Fibroblast of lung (primary cell): ENCODE measurements around the gene MAJIN. TPM values are rescaled to one million over a fixed set of nuclear protein-coding genes. Genes with fewer than 3 reads are reported as not detected.

Experiments used
- DNase-seq, 2 donors: peaks; one replicate each; pipeline versions ENCODE4 v3.0.0 to v3.0.0-alpha.2; 2010; ENCODE audit warnings: low read depth in 2 of 2
- H2AFZ ChIP-seq: 2 replicates; pipeline ENCODE4 v1.5.1; 2012; ENCODE audit warnings: low read length, control low read depth, inconsistent platforms
- H3K27ac ChIP-seq: 2 replicates; pipeline ENCODE4 v1.5.1; 2011; ENCODE audit warnings: low read length, control low read depth; ENCODE audit not compliant: insufficient read depth
- H3K27me3 ChIP-seq: 2 replicates; pipeline ENCODE4 v1.5.1; 2011; ENCODE audit warnings: mild to moderate bottlenecking, low read length; ENCODE audit not compliant: control insufficient read depth, insufficient read depth
- H3K36me3 ChIP-seq: 2 replicates; pipeline ENCODE4 v1.5.1; 2011; ENCODE audit warnings: low read length; ENCODE audit not compliant: control insufficient read depth, insufficient read depth
- H3K4me1 ChIP-seq: 2 replicates; pipeline ENCODE4 v1.5.1; 2011; ENCODE audit warnings: low read length; ENCODE audit not compliant: control insufficient read depth, insufficient read depth; ENCODE audit errors: extremely low read depth
- H3K4me2 ChIP-seq: 2 replicates; pipeline ENCODE4 v1.5.1; 2011; ENCODE audit warnings: low read length, control low read depth; ENCODE audit not compliant: insufficient read depth; ENCODE audit errors: extremely low read depth
- H3K4me3 ChIP-seq, 4 experiments: fragments of 200-600 bp in 1 of 4; sonication (generic) in 1 of 4; replicated peaks in 1 of 4; 2 replicates each; pipeline ENCODE4 v1.5.1; 2011 to 2016; ENCODE audit warnings: low read length in 4 of 4, low read depth in 3 of 4, mild to moderate bottlenecking in 3 of 4, control low read depth in 2 of 4, inconsistent platforms in 1 of 4, mixed read lengths in 1 of 4; ENCODE audit not compliant: insufficient read depth in 1 of 4; ENCODE audit errors: control extremely low read depth in 1 of 4
- H3K79me2 ChIP-seq: 2 replicates; pipeline ENCODE4 v1.5.1; 2012; ENCODE audit warnings: mild to moderate bottlenecking, low read length, inconsistent platforms; ENCODE audit not compliant: control insufficient read depth, insufficient read depth
- H3K9ac ChIP-seq: 2 replicates; pipeline ENCODE4 v1.5.1; 2011; ENCODE audit warnings: mild to moderate bottlenecking, low read length, control low read depth; ENCODE audit not compliant: insufficient read depth
- H3K9me3 ChIP-seq: 2 replicates; pipeline ENCODE4 v1.5.1; 2012; ENCODE audit warnings: low read depth, low read length; ENCODE audit not compliant: control insufficient read depth, insufficient read depth
- H4K20me1 ChIP-seq: 2 replicates; pipeline ENCODE4 v1.5.1; 2011; ENCODE audit warnings: low read length; ENCODE audit not compliant: control insufficient read depth, insufficient read depth; ENCODE audit errors: extremely low read depth
- CTCF ChIP-seq, 2 donors: IDR thresholded peaks in 1 of 2; conservative IDR thresholded peaks in 1 of 2; 1 replicate in 1 of 2; 2 replicates in 1 of 2; pipeline ENCODE4 v1.5.1; 2011 to 2012; ENCODE audit warnings: low read length in 2 of 2, control low read depth in 1 of 2, inconsistent platforms in 1 of 2, low read depth in 1 of 2, mild to moderate bottlenecking in 1 of 2
- EZH2 ChIP-seq: IDR thresholded peaks from 2 replicates; pipeline ENCODE4 v1.5.1; 2012; ENCODE audit warnings: low read length, control low read depth, mild to moderate bottlenecking; ENCODE audit errors: missing control alignments
- polyA minus RNA-seq: library from RNA; depleted of rRNA, polyadenylated mRNA; stranded (reverse); fragments of >200 nt; gene quantifications from 2 replicates; pipeline ENCODE4 v1.2.3, GENCODE V29; 2011; ENCODE audit warnings: low replicate concordance
- polyA plus RNA-seq, 2 donors: library from polyadenylated mRNA; depleted of rRNA in 1 of 2; stranded (reverse) in 1 of 2; unstranded in 1 of 2; fragments of >200 nt; gene quantifications; 2 replicates each; pipeline ENCODE4 v1.2.1, GENCODE V29; 2011 to 2012; ENCODE audit warnings: missing spikeins in 1 of 2
- total RNA-seq: library from RNA; depleted of rRNA; stranded (reverse); fragments of >200 nt; gene quantifications from 2 replicates; pipeline ENCODE4 v1.2.1, GENCODE V29; 2014

Gene MAJIN
- total RNA-seq (not detected in 2 replicates), polyA plus RNA-seq (not detected in 2 replicates), polyA minus RNA-seq (not detected in 2 replicates)
- not detected in 2 replicates for polyA plus RNA-seq (2012)

DNA sequence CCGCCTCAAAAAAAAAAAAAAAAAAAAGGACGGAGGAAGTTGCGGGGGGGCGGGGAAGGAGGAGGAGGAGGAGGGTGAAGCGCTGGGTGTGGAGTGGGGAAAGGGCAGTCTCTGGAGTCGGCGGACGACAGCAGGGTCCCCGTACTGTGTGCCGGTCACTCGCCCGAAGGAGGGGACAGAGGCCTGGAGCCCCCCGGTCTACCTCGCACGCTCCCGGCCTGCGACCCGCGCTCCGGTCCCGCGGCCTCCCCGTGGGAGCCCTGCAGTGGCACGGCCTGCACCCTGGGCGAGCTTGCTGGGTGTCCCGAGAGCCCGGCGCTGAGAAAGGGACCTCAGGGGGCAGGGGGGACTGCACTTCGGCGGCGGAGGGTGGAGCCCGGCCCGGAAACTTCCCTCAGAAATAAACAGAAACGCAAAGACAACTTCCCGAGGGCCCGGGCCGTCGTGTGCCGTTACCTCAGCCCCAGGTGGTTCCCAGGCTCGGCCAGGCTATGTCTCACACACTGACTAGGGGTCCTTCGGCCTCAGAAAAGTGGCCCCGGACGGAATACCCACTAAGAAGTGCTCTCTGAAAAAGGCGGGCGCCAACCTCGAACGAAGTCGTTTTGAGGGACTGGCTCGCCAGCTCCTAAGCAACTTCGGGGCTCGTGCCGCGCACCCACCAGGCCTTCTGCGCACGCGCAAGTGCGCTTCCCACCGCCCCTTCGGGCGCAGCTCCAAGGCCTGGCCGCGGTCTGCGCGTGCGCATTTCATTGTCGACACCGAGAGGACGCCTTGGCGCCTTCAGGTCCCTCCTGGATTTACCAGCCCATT, at the start of gene MAJIN:
TSS of gene MAJIN (minus strand) at position 688 of the 813 bp plus-strand sequence. CDS start 12,703 bp downstream, outside the sequence.
- Histone ChIP-seq H2AFZ (peak within 1 kb of the TSS; percentile 89), H3K36me3 (no peaks in the 10 kb centered on the region), H3K27me3 (no peaks in the 10 kb centered on the region), H3K4me1 (no peaks in the 10 kb centered on the region), H3K4me3 (peak within 1 kb of the TSS; percentile 11 to 38 (median 33)), H3K9me3 (no peaks in the 10 kb centered on the region), H3K4me2 (peak within 1 kb of the TSS; percentile 85), H3K79me2 (no peaks in the 10 kb centered on the region), H3K27ac (no peak within 1 kb of the TSS), H3K9ac (no peak within 1 kb of the TSS), H4K20me1 (no peaks in the 10 kb centered on the region)
- TF ChIP-seq CTCF (conservative IDR thresholded peaks at IDR 0.05 in 1 of 2, IDR thresholded peaks at IDR 0.05 in 1 of 2; ENCODE audit: low read depth in 1 of 2, low read length in 2 of 2), result no peak
- peak; percentile 50 to 69 for DNase-seq

- Histone ChIP-seq H3K79me2 (peaks cover under 1% of the 10 kb centered on the region), H3K27ac (no peak overlapping the region), H3K27me3 (no peaks in the 10 kb centered on the region), H3K9me3 (no peaks in the 10 kb centered on the region), H4K20me1 (no peaks in the 10 kb centered on the region), H3K4me1 (no peaks in the 10 kb centered on the region), H3K4me2 (no peak overlapping the region), H3K9ac (no peak overlapping the region), H3K36me3 (peaks cover 3% of the 10 kb centered on the region), H2AFZ (no peak overlapping the region), H3K4me3 (no peak overlapping the region)
- TF ChIP-seq CTCF (conservative IDR thresholded peaks at IDR 0.05 in 1 of 2, IDR thresholded peaks at IDR 0.05 in 1 of 2; ENCODE audit: low read depth in 1 of 2, low read length in 2 of 2) (no peak), EZH2 (no peak)
- no peak for DNase-seq
Measured at GRCh38 chr11:65021509-65021908, 49.6 kb upstream of the MAJIN start.

- no peaks in the 10 kb centered on the region for H3K27me3 ChIP-seq
- no peak overlapping the region for H3K9ac ChIP-seq
- H3K9me3 ChIP-seq, result no peaks in the 10 kb centered on the region
- peaks cover 3% of the 10 kb centered on the region for H3K36me3 ChIP-seq
- H3K79me2 ChIP-seq, result peaks cover 3% of the 10 kb centered on the region
- H4K20me1 ChIP-seq, result no peaks in the 10 kb centered on the region
- no peak overlapping the region for H3K4me3 ChIP-seq
- no peak for DNase-seq
- no peak overlapping the region for H3K27ac ChIP-seq
- H2AFZ ChIP-seq, result no peak overlapping the region
- no peaks in the 10 kb centered on the region for H3K4me1 ChIP-seq
- no peak for TF ChIP-seq EZH2
- TF ChIP-seq CTCF (conservative IDR thresholded peaks at IDR 0.05 in 1 of 2, IDR thresholded peaks at IDR 0.05 in 1 of 2; ENCODE audit: low read depth in 1 of 2, low read length in 2 of 2), result no peak
- H3K4me2 ChIP-seq, result no peak overlapping the region
Measured at GRCh38 chr11:65021003-65021402, 49.1 kb upstream of the MAJIN start.
